Spinal cord (tissue), 10 donors: ENCODE data around the gene CDRT4. TPM values are rescaled to one million over a fixed set of nuclear protein-coding genes. Genes with fewer than 3 reads are reported as not detected.
"Not testable (repeated sequence)": the region's sequence is repeated elsewhere in the genome, so short reads cannot be mapped to it uniquely, and the experiment has no call there.

Experiments
- DNase-seq, 6 donors: peaks; one replicate each; pipeline versions ENCODE4 v3.0.0 to v3.0.0-alpha.2; 2013 to 2015; ENCODE audit warnings: low spot score in 6 of 6, low read depth in 4 of 6
- H3K27ac ChIP-seq: one replicate; pipeline ENCODE4 v1.5.1; 2013; ENCODE audit warnings: low read depth, low read length, control low read depth
- H3K27me3 ChIP-seq: one replicate; pipeline ENCODE4 v1.6.1; 2013; ENCODE audit warnings: low read length; ENCODE audit not compliant: control insufficient read depth, insufficient read depth
- H3K36me3 ChIP-seq: one replicate; pipeline ENCODE4 v1.6.1; 2013; ENCODE audit warnings: low read length; ENCODE audit not compliant: control insufficient read depth, insufficient read depth
- H3K4me1 ChIP-seq: one replicate; pipeline ENCODE4 v1.6.1; 2013; ENCODE audit warnings: low read length; ENCODE audit not compliant: control insufficient read depth, insufficient read depth
- H3K4me3 ChIP-seq: one replicate; pipeline ENCODE4 v1.5.1; 2013; ENCODE audit warnings: low read depth, low read length, control low read depth
- H3K9me3 ChIP-seq: one replicate; pipeline ENCODE4 v1.6.1; 2013; ENCODE audit warnings: low read length; ENCODE audit not compliant: control insufficient read depth, insufficient read depth
- WGBS: methylation state at CpG from one replicate; pipeline ENCODE4 v1.1.5; 2013; ENCODE audit warnings: missing lambda C conversion rate; ENCODE audit not compliant: insufficient coverage; 5-methylcytosine and 5-hydroxymethylcytosine counted together
- polyA plus RNA-seq, 2 donors: library from polyadenylated mRNA; unstranded; fragments of 120-200 nt; gene quantifications; one replicate each; pipeline ENCODE4 v1.2.1, GENCODE V29; 2013; ENCODE audit not compliant: insufficient read length in 2 of 2
- total RNA-seq, 2 donors: library from RNA; depleted of rRNA in 1 of 2; stranded (reverse); fragments of 120-200 nt in 1 of 2; fragments of >200 nt in 1 of 2; gene quantifications; one replicate each; pipeline versions ENCODE4 v1.2.3 to v1.2.4, GENCODE V29; 2013 to 2014
- donor health status: healthy.

CDRT4 gene
- total and polyA plus RNA-seq, 4 donors, result 2.0 to 17.2 (median 4.8) TPM

- Histone ChIP-seq H3K4me3 (no peak overlapping the region), H3K27ac (no peak overlapping the region), H3K36me3 (peaks cover 8% of the 10 kb centered on the region), H3K27me3 (no peaks in the 10 kb centered on the region), H3K4me1 (no peaks in the 10 kb centered on the region), H3K9me3 (no peaks in the 10 kb centered on the region)
- 86% methylated on average over 5 of the region's 7 CpGs for WGBS
- DNase-seq, result no peak
These were observed 41.0 kb upstream of the CDRT4 start for GRCh38 chr17:15508466-15508865.

GRCh38 chr17:15507896-15508295, 40.5 kb upstream of the CDRT4 start:
- WGBS, result 100% methylated on average over 2 of the region's 3 CpGs

GRCh38 chr17:15507001-15507400, 39.6 kb upstream of the CDRT4 start:
- Histone ChIP-seq H3K27me3 (no peaks in the 10 kb centered on the region), H3K27ac (no peak overlapping the region), H3K4me3 (no peak overlapping the region), H3K9me3 (no peaks in the 10 kb centered on the region), H3K36me3 (peaks cover 13% of the 10 kb centered on the region), H3K4me1 (peaks cover 13% of the 10 kb centered on the region)
- WGBS, result 95% methylated on average over 4 of the region's 9 CpGs
- no peak for DNase-seq

More at GRCh38 chr17:15507896-15508295, 40.5 kb upstream of the CDRT4 start:
- Histone ChIP-seq H3K4me3 (no peak overlapping the region), H3K27ac (no peak overlapping the region), H3K9me3 (no peaks in the 10 kb centered on the region), H3K4me1 (peaks cover 4% of the 10 kb centered on the region), H3K36me3 (peaks cover 8% of the 10 kb centered on the region), H3K27me3 (no peaks in the 10 kb centered on the region)
- no peak for DNase-seq

- peaks cover 18% of the 10 kb centered on the region for H3K4me1 ChIP-seq
- WGBS, result 97% methylated on average over 17 of the region's 32 CpGs
- H3K9me3 ChIP-seq, DNase-seq, H3K4me3 ChIP-seq, H3K27me3 ChIP-seq, H3K27ac ChIP-seq: not testable (repeated sequence)
- peaks cover 13% of the 10 kb centered on the region for H3K36me3 ChIP-seq
These were observed 38.3 kb upstream of the CDRT4 start for GRCh38 chr17:15505708-15506107.

GRCh38 chr17:15503731-15504130, 36.3 kb upstream of the CDRT4 start:
- no peak for DNase-seq
- 83% methylated on average over 2 of the region's 2 CpGs for WGBS
- peaks cover 18% of the 10 kb centered on the region for H3K4me1 ChIP-seq
- H3K9me3 ChIP-seq, result no peaks in the 10 kb centered on the region
- no peaks in the 10 kb centered on the region for H3K27me3 ChIP-seq
- peaks cover 19% of the 10 kb centered on the region for H3K36me3 ChIP-seq
- H3K4me3 ChIP-seq, result no peak overlapping the region
- H3K27ac ChIP-seq, result no peak overlapping the region

GRCh38 chr17:15502369-15503112, 35.1 kb upstream of the CDRT4 start:
- DNase-seq, result peak; percentile 56 to 95 (median 77)
- H3K27me3 ChIP-seq, result no peaks in the 10 kb centered on the region
- peaks cover 16% of the 10 kb centered on the region for H3K36me3 ChIP-seq
- WGBS, result 23% methylated on average over 27 of the region's 32 CpGs
- H3K4me1 ChIP-seq, result peaks cover 18% of the 10 kb centered on the region
- peak overlapping the region; percentile 17 for H3K4me3 ChIP-seq
- H3K27ac ChIP-seq, result peak overlapping the region; percentile 65
- H3K9me3 ChIP-seq, result no peaks in the 10 kb centered on the region

- H3K36me3 ChIP-seq, result peaks cover 16% of the 10 kb centered on the region
- H3K9me3 ChIP-seq, result no peaks in the 10 kb centered on the region
- peak overlapping the region; percentile 65 for H3K27ac ChIP-seq
- peaks cover 18% of the 10 kb centered on the region for H3K4me1 ChIP-seq
- DNase-seq, result no peak
- H3K27me3 ChIP-seq, result no peaks in the 10 kb centered on the region
- no peak overlapping the region for H3K4me3 ChIP-seq
- WGBS, result 58% methylated on average over 5 of the region's 7 CpGs
These were observed 34.4 kb upstream of the CDRT4 start for GRCh38 chr17:15501793-15502192.

GRCh38 chr17:15501282-15501681, 33.9 kb upstream of the CDRT4 start:
- Histone ChIP-seq H3K4me1 (peaks cover 18% of the 10 kb centered on the region), H3K9me3 (no peaks in the 10 kb centered on the region), H3K27me3 (no peaks in the 10 kb centered on the region), H3K27ac (no peak overlapping the region), H3K36me3 (peaks cover 16% of the 10 kb centered on the region), H3K4me3 (no peak overlapping the region)
- 77% methylated on average over 2 of the region's 3 CpGs for WGBS
- no peak for DNase-seq

- peaks cover 15% of the 10 kb centered on the region for H3K36me3 ChIP-seq
- 100% methylated on average over 1 of the region's 2 CpGs for WGBS
- H3K27ac ChIP-seq, result no peak overlapping the region
- H3K4me3 ChIP-seq, result no peak overlapping the region
- no peaks in the 10 kb centered on the region for H3K9me3 ChIP-seq
- peak in 1 of 6 donors; percentile 45 for DNase-seq
- no peaks in the 10 kb centered on the region for H3K27me3 ChIP-seq
- H3K4me1 ChIP-seq, result peaks cover 17% of the 10 kb centered on the region
These were observed 30.7 kb upstream of the CDRT4 start for GRCh38 chr17:15498107-15498506.
